ENCODE measurements around the gene CYSRT1. TPM values are rescaled to one million over a fixed set of nuclear protein-coding genes. Genes with fewer than 3 reads are reported as not detected.

Gene CYSRT1
- total RNA-seq, 1 experiment from 2014 or later = 1.0 TPM

DNA sequence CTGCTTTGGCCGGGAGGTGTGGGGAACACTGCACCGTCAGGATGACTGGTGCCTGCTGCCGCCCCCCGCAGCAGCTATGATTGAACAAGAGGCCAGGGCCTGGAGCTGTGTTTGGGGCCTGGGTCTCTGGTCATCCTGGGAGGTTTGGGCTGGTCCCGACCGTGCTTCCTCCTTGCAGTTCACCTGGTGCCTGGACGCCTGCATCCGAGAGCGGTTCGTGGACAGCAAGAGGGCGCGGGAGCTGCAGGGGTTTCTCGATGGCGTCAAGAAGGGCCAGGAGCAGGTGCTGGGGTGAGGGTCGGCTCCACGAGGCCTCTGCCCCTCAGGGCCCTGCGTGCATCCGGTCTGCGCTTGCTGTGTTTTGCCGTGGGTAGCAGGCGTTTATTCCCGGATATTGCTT lies 39.1 kb downstream of the CYSRT1 start:
- H3T11ph ChIP-seq (ENCODE audit: low read length) = no peak overlapping the region
- no peak overlapping the region for H2BK120ac ChIP-seq (ENCODE audit: low read depth, low read length, poor library complexity, severe bottlenecking)
- no peak overlapping the region for H3K23ac ChIP-seq (ENCODE audit: insufficient read length, low read depth, low read length)
- no peaks in the 10 kb centered on the region for H3K27me3 ChIP-seq (ENCODE audit: insufficient read depth, low read length)
- no peak overlapping the region; a peak in 1 of 5 replicates for H3K4me3 Mint-ChIP-seq
- H3K14ac ChIP-seq (ENCODE audit: insufficient read depth, low read length) = no peak overlapping the region
- H3K79me2 ChIP-seq (ENCODE audit: insufficient read depth, low read length) = no peaks in the 10 kb centered on the region
- no CpG with 5 or more reads among the region's 22 CpGs for WGBS (ENCODE audit: extremely low coverage, insufficient read length, low lambda C conversion rate)
- H3K18ac ChIP-seq (ENCODE audit: insufficient read length, low read depth, low read length) = no peak overlapping the region
- DNase-seq = no peak
- H2AFZ ChIP-seq (ENCODE audit: low read length) = no peak overlapping the region
- H4K91ac ChIP-seq (ENCODE audit: insufficient read length, low read depth, low read length) = no peak overlapping the region
- H2BK20ac ChIP-seq (ENCODE audit: low read depth, low read length, poor library complexity, severe bottlenecking) = no peak overlapping the region
- H3K9me3 Mint-ChIP-seq = no peaks in the 10 kb centered on the region
- H3K4me1 ChIP-seq (ENCODE audit: insufficient read depth, low read length) = no peaks in the 10 kb centered on the region
- H3K4me1 Mint-ChIP-seq = 0 out of 4 replicates have a peak, but pooled peaks cover 0 to 3% of the 10 kb centered on the region in 2 experiments
- no peak overlapping the region for H2BK5ac ChIP-seq (ENCODE audit: insufficient read length, low read length)
- H2AK5ac ChIP-seq (ENCODE audit: insufficient read length, low read length) = no peak overlapping the region
- H3K27me3 Mint-ChIP-seq (ENCODE audit: low read depth) = no peaks in the 10 kb centered on the region; the same call in 1 of the 2 replicates
- H4K20me1 ChIP-seq (ENCODE audit: control insufficient read depth, insufficient read depth, insufficient read length) = no peaks in the 10 kb centered on the region
- no peak overlapping the region for H3K56ac ChIP-seq (ENCODE audit: insufficient read length, low read depth, low read length)
- H3K4ac ChIP-seq (ENCODE audit: low read depth, low read length) = no peak overlapping the region
- H3K23me2 ChIP-seq (ENCODE audit: insufficient read length, low read depth, low read length, poor library complexity, severe bottlenecking) = no peaks in the 10 kb centered on the region
- no peaks in the 10 kb centered on the region for H3K9me3 ChIP-seq (ENCODE audit: control insufficient read depth, low read depth, low read length)
- no peak overlapping the region for H3K9ac ChIP-seq (ENCODE audit: extremely low read depth, insufficient read length, low read length)
- no peak overlapping the region for H2BK12ac ChIP-seq (ENCODE audit: insufficient read length, low read depth, low read length)
- no peak overlapping the region for H2BK15ac ChIP-seq (ENCODE audit: low read depth, low read length)
- no peak overlapping the region for H3K27ac Mint-ChIP-seq
- peaks cover 8 to 49% (median 37%) of the 10 kb centered on the region in 3 experiments; a peak in 6 of 7 replicates for H3K36me3 Mint-ChIP-seq (ENCODE audit: insufficient read depth in 1 of 3, low read depth in 3 of 3)
- H3K79me1 ChIP-seq (ENCODE audit: insufficient read depth, low read depth, low read length, poor library complexity, severe bottlenecking) = no peaks in the 10 kb centered on the region
- H4K8ac ChIP-seq (replicated peaks; ENCODE audit: insufficient read length, low read depth, low read length) = no peak overlapping the region
- no peak overlapping the region for H4K5ac ChIP-seq (ENCODE audit: insufficient read length, low read depth, low read length)
- no peak overlapping the region for H3K4me2 ChIP-seq (ENCODE audit: insufficient read depth, insufficient read length, low read length)
- TF ChIP-seq, protein P1, sequence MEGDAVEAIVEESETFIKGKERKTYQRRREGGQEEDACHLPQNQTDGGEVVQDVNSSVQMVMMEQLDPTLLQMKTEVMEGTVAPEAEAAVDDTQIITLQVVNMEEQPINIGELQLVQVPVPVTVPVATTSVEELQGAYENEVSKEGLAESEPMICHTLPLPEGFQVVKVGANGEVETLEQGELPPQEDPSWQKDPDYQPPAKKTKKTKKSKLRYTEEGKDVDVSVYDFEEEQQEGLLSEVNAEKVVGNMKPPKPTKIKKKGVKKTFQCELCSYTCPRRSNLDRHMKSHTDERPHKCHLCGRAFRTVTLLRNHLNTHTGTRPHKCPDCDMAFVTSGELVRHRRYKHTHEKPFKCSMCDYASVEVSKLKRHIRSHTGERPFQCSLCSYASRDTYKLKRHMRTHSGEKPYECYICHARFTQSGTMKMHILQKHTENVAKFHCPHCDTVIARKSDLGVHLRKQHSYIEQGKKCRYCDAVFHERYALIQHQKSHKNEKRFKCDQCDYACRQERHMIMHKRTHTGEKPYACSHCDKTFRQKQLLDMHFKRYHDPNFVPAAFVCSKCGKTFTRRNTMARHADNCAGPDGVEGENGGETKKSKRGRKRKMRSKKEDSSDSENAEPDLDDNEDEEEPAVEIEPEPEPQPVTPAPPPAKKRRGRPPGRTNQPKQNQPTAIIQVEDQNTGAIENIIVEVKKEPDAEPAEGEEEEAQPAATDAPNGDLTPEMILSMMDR (conservative IDR thresholded peaks at IDR 0.05) = no peak
- H3K27ac ChIP-seq (ENCODE audit: insufficient read length, low read depth, low read length) = no peak overlapping the region

All from H9 (cell line).